Measurements from ENCODE around the gene SART3.
"Not testable (repeated sequence)": the region's sequence is repeated elsewhere in the genome, so short reads cannot be mapped to it uniquely, and the experiment has no call there.

SART3 gene

GRCh38 chr12:108518716-108519496, 42.1 kb downstream of the SART3 start:
- no peak for DNase-seq (ENCODE audit: low read depth in 2 of 2)

DNA sequence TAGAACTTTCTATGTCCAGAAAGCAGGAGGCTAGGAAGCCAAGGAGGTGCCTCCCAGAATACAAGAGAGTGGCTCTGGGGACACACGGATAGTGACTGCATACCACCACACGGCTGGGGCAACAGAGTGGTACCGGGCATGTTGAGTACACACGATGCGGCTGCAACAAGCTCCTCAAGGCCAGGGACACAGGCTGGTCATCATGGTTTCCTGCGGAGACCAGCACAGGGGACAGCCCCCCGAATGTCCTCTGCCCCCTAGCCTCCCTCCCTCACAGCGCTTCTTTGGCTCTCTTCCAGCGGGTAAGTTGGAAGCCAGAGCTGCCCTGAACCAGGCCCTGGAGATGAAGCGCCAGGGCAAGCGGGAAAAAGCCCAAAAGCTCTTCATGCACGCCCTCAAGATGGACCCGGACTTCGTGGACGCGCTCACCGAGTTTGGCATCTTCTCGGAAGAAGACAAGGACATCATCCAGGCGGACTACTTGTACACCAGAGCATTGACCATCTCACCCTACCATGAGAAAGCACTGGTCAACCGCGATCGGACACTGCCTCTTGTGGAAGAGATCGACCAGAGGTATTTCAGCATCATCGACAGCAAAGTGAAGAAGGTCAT, 42.8 kb downstream of the SART3 start:
- DNase-seq (ENCODE audit: low read depth in 2 of 2) = no peak

GRCh38 chr12:108517288-108518100, 43.5 kb downstream of the SART3 start:
- DNase-seq (ENCODE audit: low read depth in 2 of 2) = no peak

DNA sequence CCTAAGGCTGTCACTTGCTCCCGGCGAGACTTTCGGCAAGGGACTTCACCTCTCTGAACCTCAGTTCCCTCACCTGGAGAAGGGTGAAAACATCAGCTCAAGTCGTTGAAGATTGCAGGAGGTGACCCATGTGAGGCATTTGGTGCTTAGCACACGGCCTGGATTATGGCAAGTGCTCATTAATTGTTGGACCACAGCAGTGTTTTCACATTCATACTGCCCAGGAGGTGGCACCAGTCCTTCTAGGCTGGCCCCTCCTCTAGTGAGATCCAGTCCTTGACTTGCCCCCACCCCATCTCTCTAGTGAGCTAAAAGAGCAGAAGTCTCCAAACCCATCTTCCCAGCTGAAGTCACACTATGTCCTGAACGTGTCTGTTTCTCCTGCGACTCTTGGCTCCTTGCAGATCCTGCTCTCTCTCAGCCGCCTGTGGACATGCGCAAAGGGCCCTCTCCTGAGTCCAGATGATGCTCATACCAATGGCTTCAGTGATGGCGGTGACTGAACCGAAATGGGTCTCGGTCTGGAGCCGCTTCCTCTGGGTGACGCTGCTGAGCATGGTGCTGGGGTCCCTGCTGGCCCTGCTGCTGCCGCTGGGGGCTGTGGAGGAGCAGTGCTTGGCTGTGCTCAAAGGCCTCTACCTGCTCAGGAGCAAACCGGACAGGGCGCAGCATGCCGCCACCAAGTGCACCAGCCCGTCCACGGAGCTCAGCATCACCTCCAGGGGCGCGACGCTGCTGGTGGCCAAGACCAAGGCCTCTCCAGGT, 44.3 kb downstream of the SART3 start:
- DNase-seq (ENCODE audit: low read depth in 2 of 2) = no peak

DNA sequence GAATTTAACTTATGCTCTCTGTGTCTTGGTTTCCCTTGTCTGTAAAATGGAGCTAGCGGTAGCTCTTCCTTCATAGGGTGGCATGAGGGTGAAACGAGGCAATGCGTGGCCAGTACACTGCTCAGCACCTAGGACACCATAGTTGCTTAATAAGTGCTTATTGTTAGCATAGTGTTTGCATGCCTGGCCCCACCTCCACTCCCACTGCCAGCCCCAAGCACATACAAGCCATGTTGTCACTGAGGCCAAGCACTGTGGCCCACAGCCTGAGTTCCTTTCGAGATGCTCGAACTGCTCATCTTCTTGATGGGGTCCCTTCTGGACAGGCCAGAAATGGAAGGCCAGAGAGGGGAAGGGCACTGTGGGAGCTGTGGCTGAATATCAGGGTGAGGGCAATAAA, 45.1 kb downstream of the SART3 start:
- no peak for DNase-seq (ENCODE audit: low read depth in 2 of 2)

DNA sequence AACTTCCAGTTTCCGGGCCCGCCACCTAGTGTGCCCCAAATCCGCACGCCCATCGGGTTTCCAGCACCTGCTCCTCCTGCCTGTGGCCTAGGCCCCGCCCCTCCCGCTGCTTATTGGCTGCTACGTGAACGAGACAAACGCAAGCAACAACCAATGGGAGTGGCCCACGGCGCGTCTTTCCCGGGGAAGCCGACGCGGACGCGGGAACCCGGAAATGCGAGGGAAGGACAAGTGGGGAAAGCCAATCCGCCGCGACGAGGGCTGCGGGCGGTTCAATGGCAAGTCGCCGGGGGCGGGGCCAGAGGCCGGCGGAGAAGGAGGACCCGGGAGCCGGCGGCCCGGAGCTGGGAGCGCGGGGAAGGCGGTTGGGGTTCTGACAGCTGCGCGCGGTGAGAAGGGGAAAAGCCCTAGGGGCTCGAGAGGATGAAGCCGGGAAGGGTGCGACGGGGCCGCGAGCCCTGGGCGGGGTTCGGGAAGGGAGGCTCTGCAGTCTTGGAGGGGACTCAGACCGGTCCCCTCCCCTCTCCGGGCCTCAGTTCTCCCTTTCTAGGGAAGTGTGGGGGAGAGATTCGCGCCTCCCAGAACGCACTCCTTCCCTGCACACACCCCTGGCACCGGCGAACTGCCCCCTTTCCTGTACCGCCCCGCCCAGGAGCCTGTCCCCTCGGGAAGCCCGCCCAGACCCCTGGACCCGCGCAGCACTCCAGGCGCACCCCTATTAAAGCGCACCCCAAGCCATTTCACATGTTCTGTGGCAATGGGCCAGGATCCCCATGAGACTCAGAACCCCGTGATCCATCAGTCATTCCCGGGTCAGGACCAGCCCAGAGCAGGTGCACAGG, 45.8 kb downstream of the SART3 start, which contains the start of gene FICD:
Gene FICD, plus strand, starts transcription at position 305 of the 842 bp plus-strand sequence. CDS start 1,696 bp downstream, outside the sequence.
- peak; percentile 98 to 99 for DNase-seq (ENCODE audit: low read depth in 2 of 2)

DNA sequence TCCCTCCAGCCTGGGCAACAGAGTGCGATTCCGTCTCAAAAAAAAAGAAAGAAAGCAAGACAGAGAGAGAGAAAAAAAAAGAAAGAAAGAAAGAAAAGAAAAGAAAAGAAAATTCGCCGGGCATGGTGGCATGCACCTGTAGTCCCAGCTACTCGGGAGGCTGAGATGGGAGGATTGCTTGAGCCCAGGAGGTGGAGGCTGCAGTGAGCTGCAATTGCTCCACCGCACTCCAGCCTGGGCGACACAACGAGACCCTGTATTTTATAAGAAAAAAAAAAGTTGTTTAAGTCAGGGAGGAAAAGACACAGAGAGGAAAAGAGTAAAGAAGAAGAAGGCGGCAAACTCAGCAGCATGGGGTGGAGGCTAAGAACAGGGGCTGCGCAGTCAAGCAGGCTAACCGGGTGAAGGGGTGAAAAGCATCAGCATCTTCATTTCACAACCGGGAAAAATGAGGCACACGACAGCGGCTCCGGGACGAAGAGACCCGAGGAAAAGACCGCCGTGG, 46.5 kb downstream of the SART3 start:
- no peak for DNase-seq (ENCODE audit: low read depth in 2 of 2)

DNA sequence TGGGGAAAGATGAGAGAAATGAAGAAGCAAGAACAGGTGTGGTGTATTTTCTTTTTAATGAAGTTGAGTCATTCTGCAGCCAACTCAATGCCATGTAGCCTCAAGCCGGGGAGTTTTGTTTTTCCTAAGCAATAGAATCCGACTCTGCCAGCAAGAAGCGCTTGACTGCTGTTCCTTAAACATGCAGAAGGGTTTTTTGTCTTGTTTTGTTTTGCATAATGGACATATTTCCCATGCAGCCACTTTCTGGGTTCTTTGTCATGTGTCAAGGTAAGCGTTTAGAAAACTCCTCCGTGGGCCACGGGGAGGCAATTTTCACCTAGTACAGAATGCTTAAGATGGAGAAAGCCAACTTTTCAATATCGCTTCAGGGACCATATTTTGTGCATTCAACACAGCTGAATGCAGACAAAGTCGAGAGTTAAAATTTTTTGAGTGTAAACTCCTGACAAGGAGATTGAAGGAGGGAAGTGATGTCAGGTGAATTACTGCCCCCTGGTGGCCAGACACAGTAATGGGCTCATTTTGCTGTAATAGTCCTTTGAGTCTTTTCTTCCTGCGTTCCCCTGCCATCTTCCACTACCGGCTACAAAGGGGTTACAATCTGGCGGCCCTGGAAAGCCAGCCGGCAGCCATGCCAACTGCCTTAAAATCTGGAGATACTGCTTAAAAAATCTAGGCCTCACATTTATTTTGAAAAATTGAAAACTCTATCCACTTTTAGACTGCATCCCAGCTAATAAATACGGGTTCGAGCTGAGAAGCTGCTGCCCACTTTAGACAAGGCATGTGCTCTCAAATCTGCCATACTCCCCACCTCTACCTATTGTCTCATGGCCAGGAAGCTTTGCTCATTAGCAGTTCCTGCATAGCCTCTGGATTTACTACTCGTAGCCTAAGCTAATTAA, 49.1 kb downstream of the SART3 start:
- peak; percentile 38 to 57 for DNase-seq (ENCODE audit: low read depth in 2 of 2)

DNA sequence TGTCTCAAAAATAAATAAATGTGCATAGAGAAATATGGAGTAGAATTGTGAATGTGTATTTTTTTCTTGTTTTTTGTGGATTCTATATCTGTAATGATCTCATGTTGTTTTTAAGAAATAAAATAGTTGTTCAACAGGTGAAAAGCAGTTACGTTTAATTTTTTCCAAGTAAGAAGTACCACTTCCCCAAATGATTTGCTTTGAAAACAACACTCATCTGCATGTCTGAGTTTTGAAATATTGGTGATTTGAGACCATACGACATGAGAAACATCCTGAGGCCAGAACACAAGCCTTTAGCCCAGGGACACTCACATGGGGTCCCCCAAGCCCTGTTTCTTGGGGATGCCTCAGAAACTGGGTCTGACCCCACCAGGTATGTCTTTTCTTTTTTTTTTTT, 50.1 kb downstream of the SART3 start:
- DNase-seq (ENCODE audit: low read depth in 2 of 2) = no peak

DNA sequence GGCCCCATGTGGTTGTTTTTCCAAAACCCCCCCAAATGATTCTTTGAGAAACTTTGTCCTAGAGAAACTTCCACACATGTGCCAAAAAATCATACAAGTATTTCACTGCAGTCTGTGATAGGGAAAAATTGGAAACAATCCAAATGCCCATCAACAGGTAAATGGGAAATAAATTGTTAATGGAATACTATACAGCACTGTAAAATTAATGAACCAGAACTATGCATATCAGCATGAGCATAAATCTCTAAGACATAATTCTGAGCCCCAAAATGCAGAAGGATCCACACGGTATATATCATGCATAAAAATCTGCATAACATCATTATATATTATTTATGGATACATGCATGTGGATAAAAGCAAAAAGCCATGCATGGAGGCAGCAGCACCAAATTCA, 51.2 kb downstream of the SART3 start:
- DNase-seq (ENCODE audit: low read depth in 2 of 2) = no peak

DNA sequence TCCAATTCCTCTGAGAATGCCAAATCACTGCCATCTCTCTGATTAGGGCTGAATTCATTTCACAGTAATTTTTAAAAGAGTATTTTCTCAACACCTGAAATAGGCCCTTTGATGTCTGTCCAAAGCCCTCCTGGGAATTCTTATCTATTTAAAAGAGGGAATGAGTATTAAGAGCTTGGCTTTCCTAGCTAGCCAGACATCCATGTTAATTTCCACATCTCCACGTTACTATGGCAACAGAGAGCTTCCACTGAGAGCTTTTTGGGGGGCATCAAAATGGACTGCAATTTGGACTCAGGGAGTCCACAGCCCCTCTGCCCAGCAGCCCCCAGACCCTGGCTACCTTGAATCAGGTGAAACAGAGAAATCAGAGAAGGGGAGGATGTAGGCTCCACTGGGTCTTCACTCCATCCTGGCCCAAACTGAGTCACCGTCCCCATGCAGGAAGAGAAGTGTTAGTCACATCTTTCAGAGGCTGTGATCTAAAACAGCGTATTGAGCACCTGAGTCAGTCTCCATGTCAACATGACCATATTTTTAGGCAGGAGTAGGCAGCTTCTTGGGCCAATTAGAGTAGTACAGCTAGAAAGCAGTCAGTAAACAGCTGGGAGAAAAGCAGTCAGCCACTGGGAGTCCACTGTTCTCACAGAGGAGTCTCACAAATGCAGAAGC, 52.9 kb downstream of the SART3 start:
- DNase-seq (ENCODE audit: low read depth in 2 of 2) = no peak

- no peak for DNase-seq (ENCODE audit: low read depth in 2 of 2)
These were observed 55.8 kb downstream of the SART3 start for GRCh38 chr12:108505129-108505528.

DNA sequence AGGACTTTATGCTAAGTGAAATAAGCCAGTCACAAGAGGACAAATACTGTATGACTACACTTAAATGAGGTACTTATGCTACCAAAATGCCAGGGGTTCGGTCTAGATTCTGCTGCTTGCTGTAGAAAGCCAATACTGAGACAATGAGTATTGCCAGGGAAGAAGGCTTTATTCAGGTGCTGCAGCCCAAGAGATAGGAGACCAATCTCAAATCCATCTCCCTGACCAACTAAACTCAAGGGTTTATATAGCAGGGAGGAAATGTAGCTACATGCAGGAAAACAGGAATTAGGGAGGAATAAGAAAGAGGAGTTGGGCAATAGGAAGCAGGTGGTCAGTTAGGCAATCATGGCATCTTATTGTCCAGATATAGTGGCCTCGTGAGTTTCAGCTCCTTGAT, 58.1 kb downstream of the SART3 start:
- DNase-seq (ENCODE audit: low read depth in 2 of 2) = no peak

- no peak for DNase-seq (ENCODE audit: low read depth in 2 of 2)
These were observed 62.8 kb downstream of the SART3 start for GRCh38 chr12:108498136-108498535.

- no peak for DNase-seq (ENCODE audit: low read depth in 2 of 2)
These were observed 65.0 kb downstream of the SART3 start for GRCh38 chr12:108495823-108496579.

DNA sequence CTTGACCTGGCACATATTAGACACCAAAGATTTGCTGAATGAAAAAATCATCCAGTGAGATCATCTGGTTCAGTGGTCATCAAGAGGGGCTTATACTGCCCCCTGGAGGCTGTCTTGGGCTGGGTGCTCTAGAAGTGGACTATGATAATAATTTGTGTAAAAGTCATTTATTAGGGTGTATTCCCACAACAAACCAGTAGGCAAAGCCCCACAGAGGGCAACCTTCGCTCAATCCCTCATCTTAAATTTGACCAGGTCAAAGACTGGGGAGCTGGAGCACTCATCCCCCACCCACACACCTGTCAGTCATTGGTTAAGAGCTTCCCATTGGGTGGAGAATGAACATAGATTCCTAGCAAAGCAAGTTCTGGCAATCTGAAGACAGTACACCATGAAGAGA, 65.9 kb downstream of the SART3 start:
- DNase-seq (ENCODE audit: low read depth in 2 of 2) = no peak

GRCh38 chr12:108491256-108491655, 69.7 kb downstream of the SART3 start:
- no peak for DNase-seq (ENCODE audit: low read depth in 2 of 2)

DNA sequence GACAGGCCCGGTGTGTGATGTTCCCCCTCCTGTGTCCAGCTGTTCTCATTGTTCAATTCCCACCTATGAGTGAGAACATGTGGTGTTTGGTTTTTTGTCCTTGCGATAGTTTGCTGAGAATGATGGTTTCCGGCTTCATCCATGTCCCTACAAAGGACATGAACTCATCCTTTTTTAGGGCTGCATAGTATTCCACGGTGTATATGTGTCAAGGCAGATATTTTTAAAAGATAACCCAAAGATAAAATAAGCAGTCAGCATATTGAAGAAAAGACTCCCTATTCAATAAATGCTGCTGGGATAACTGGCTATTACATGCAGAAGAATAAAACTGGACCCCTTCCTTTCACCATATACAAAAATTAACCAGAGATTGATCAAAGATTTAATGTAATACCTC, 73.9 kb downstream of the SART3 start:
- DNase-seq (ENCODE audit: low read depth in 2 of 2) = not testable (repeated sequence)
